ENCODE measurements around the gene TMEM121. TPM values are rescaled to one million over a fixed set of nuclear protein-coding genes. Genes with fewer than 3 reads are reported as not detected.

TMEM121 gene
- total and polyA plus RNA-seq, 10 of the 15 experiments (the other 5 are each of a cell fraction or from before 2014, with no cell fraction given): 0.04 to 4.9 (median 1.2) TPM; not detected in 2

DNA sequence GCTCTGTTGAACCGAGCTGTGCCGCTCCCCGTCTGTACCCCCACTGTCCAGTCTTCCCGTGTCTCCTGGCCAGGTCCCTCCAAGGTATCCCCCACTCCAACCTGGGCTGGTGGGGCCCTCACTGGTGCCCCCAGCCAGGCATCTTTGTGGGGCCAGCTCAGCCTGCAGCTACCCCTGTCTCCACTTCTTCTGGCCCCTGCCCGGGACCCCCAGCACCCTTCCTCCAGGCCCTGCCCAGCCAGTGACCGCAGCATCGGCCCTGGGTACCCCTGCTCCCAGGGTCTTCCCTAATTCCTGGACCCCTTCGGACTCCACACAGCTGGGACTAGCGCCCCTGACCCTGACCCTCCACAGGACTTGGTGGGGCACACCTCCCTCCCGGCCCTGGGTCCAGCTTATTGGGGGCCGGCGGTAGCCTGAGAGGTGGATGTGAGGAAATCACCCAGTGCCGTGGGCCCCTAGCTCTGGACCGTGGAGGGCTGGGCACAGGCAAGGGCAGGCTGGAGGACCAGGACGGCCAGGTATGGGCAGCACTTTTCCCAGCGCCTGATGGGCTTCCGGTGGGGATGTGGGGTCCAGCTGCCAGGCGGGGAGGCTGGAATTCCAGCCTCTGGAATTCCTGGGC lies 43.8 kb upstream of the TMEM121 start:
- Histone ChIP-seq H3K27ac (ENCODE audit: control insufficient read depth, insufficient read depth) (no peak overlapping the region), H3K4me1 (ENCODE audit: control insufficient read depth, insufficient read depth, low read length) (peaks cover 30% of the 10 kb centered on the region), H3K36me3 (ENCODE audit: control insufficient read depth in 2 of 2, insufficient read depth in 2 of 2, low read length in 1 of 2) (no peaks in the 10 kb centered on the region), H3K4me2 (ENCODE audit: control insufficient read depth, insufficient read depth) (peak overlapping the region; percentile 77), H3K9me3 (replicated peaks; ENCODE audit: control insufficient read depth, insufficient read depth, low read length) (no peaks in the 10 kb centered on the region), H3K9ac (ENCODE audit: control insufficient read depth, insufficient read depth, low read length) (no peak overlapping the region), H3K4me3 (no peak overlapping the region), H4K20me1 (ENCODE audit: control insufficient read depth, insufficient read depth) (no peaks in the 10 kb centered on the region), H2AFZ (ENCODE audit: control insufficient read depth, low read depth, low read length) (no peak overlapping the region), H3K79me2 (ENCODE audit: control insufficient read depth, insufficient read depth, low read length) (peaks cover 2% of the 10 kb centered on the region; the same call in 1 of the 2 replicates), H3K27me3 (replicated peaks in 1 of 2; ENCODE audit: control insufficient read depth in 2 of 2, insufficient read depth in 2 of 2, low read length in 1 of 2) (no peaks in the 10 kb centered on the region; a peak in 1 of 4 replicates)
- FAIRE-seq: no peak
- no peak for ATAC-seq
- WGBS (ENCODE audit: insufficient coverage, insufficient replicate concordance, low lambda C conversion rate, missing lambda C conversion rate): 69% methylated on average over 18 of the region's 18 CpGs
- no peak for TF ChIP-seq IKZF1 (conservative IDR thresholded peaks at IDR 0.05)
- TF ChIP-seq, protein P1, sequence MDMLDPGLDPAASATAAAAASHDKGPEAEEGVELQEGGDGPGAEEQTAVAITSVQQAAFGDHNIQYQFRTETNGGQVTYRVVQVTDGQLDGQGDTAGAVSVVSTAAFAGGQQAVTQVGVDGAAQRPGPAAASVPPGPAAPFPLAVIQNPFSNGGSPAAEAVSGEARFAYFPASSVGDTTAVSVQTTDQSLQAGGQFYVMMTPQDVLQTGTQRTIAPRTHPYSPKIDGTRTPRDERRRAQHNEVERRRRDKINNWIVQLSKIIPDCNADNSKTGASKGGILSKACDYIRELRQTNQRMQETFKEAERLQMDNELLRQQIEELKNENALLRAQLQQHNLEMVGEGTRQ (IDR thresholded peaks at IDR 0.05; ENCODE audit: borderline replicate concordance, low read depth, low read length): no peak
- intact Hi-C loops (cut with micrococcal nuclease; ENCODE audit: unreplicated experiment): loop anchor here (10.0 kb wide), 1 partner anchor 418 kb away; the partner anchor contains the start of gene GPR132
- ChIA-PET RAD21 (ENCODE audit: unreplicated experiment) (interaction anchor here (0.7 to 2.3 kb wide), 5 partner anchors 7 to 116 kb away, joined by 3 to 74 read pairs (median 3); no protein-coding TSS in a partner anchor), POLR2A (interaction anchor here (0.8 to 2.2 kb wide), 2 partner anchors 7 to 9 kb away, joined by 3 to 23 read pairs; no protein-coding TSS in a partner anchor), SMC1A (ENCODE audit: uncharacterized antibody, unreplicated experiment) (interaction anchor here (2.4 kb wide), 1 partner anchor 7 kb away, joined by 39 read pairs; the partner anchor contains the start of gene TEDC1), CTCF (interaction anchor here (0.7 to 2.9 kb wide), 5 partner anchors 8 to 113 kb away, joined by 3 to 103 read pairs (median 17); partner anchors contain the start of gene TEDC1)
- BruUV-seq (replicated peaks): no TSS peak
- no peak for DNase-seq (ENCODE audit: low read depth, low spot score)
- in situ Hi-C loops (cut with MboI): no loop called here

DNA sequence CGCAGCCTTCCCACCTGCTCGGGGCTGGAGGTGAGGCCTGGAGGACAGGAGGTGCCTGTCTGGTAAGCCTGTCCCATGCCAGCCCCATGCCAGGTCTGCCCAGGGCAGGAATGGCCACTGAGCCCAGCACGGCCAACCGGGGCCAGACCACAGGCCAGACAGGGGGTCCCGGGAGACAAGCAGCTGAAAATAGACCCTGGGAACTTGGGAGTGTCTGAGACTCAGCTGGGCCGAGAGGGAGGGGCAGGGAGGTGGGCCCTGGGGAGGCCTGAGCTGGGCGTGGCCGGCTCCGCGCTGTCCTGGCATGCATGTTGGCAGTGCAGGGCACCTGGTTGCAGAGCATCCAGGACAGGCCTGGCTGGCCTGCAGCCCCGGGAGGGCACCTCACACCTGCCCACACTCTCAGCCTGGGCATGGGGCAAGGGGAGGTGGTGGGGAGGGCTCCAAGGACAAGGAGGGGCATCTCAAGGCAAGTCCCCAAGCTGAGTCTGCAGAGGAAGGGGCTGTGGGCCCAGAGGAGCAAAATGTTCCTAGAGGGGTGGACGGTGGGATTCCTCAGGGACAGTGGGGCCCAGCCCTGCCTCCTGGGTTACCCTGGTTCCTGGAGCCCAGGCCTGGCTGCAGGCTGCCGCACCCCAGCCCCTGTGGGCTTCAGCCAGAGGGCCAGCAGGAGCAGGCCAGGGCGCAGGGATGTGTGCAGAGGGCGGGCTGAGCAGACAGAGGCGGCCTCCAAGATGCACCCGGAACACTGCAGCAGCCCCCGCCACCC lies 42.9 kb upstream of the TMEM121 start:
- 53% methylated on average over 12 of the region's 18 CpGs for WGBS (ENCODE audit: insufficient coverage, insufficient replicate concordance, low lambda C conversion rate, missing lambda C conversion rate)
- intact Hi-C loops (cut with micrococcal nuclease; ENCODE audit: unreplicated experiment) (loop anchor here (10.0 kb wide), 1 partner anchor 419 kb away; the partner anchor contains the start of gene GPR132), in situ Hi-C loops (cut with MboI) (no loop called here)
- Histone ChIP-seq H3K27me3 (replicated peaks in 1 of 2; ENCODE audit: control insufficient read depth in 2 of 2, insufficient read depth in 2 of 2, low read length in 1 of 2) (no peaks in the 10 kb centered on the region), H3K4me3 (no peak overlapping the region), H3K4me1 (ENCODE audit: control insufficient read depth, insufficient read depth, low read length) (peaks cover 32% of the 10 kb centered on the region), H2AFZ (ENCODE audit: control insufficient read depth, low read depth, low read length) (no peak overlapping the region), H4K20me1 (ENCODE audit: control insufficient read depth, insufficient read depth) (no peaks in the 10 kb centered on the region), H3K4me2 (ENCODE audit: control insufficient read depth, insufficient read depth) (no peak overlapping the region), H3K79me2 (ENCODE audit: control insufficient read depth, insufficient read depth, low read length) (peaks cover 3% of the 10 kb centered on the region), H3K36me3 (ENCODE audit: control insufficient read depth in 2 of 2, insufficient read depth in 2 of 2, low read length in 1 of 2) (no peaks in the 10 kb centered on the region), H3K9me3 (replicated peaks; ENCODE audit: control insufficient read depth, insufficient read depth, low read length) (no peaks in the 10 kb centered on the region), H3K9ac (ENCODE audit: control insufficient read depth, insufficient read depth, low read length) (no peak overlapping the region), H3K27ac (ENCODE audit: control insufficient read depth, insufficient read depth) (no peak overlapping the region)
- DNase-seq (ENCODE audit: low read depth, low spot score) (no peak), ATAC-seq (no peak), FAIRE-seq (no peak)
- ChIA-PET RAD21 (ENCODE audit: unreplicated experiment) (no interaction called here), SMC1A (ENCODE audit: uncharacterized antibody, unreplicated experiment) (no interaction called here), CTCF (interaction anchor here (0.6 to 2.9 kb wide), 2 partner anchors 45 to 124 kb away, joined by 3 to 18 read pairs; no protein-coding TSS in a partner anchor), POLR2A (no interaction called here)
- no TSS peak for BruUV-seq (replicated peaks)
- TF ChIP-seq, protein P2, sequence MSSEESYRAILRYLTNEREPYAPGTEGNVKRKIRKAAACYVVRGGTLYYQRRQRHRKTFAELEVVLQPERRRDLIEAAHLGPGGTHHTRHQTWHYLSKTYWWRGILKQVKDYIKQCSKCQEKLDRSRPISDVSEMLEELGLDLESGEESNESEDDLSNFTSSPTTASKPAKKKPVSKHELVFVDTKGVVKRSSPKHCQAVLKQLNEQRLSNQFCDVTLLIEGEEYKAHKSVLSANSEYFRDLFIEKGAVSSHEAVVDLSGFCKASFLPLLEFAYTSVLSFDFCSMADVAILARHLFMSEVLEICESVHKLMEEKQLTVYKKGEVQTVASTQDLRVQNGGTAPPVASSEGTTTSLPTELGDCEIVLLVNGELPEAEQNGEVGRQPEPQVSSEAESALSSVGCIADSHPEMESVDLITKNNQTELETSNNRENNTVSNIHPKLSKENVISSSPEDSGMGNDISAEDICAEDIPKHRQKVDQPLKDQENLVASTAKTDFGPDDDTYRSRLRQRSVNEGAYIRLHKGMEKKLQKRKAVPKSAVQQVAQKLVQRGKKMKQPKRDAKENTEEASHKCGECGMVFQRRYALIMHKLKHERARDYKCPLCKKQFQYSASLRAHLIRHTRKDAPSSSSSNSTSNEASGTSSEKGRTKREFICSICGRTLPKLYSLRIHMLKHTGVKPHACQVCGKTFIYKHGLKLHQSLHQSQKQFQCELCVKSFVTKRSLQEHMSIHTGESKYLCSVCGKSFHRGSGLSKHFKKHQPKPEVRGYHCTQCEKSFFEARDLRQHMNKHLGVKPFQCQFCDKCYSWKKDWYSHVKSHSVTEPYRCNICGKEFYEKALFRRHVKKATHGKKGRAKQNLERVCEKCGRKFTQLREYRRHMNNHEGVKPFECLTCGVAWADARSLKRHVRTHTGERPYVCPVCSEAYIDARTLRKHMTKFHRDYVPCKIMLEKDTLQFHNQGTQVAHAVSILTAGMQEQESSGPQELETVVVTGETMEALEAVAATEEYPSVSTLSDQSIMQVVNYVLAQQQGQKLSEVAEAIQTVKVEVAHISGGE (CRISPR knock-in tag; IDR thresholded peaks at IDR 0.05): no peak
- TF ChIP-seq RB1 (IDR thresholded peaks at IDR 0.05; ENCODE audit: borderline replicate concordance): no peak
- no peak for TF ChIP-seq YBX1 (IDR thresholded peaks at IDR 0.05)

Measured in GM12878 (cell line).